A549 (cell line): ENCODE measurements around the gene ZFX.
"Not testable (repeated sequence)": the region's sequence is repeated elsewhere in the genome, so short reads cannot be mapped to it uniquely, and the experiment has no call there.

Experiments
- CEBPB ChIP-seq, 2 experiments: fragments of >200 bp in 1 of 2; sonication (Bioruptor Twin) in 1 of 2; formaldehyde crosslinking in 1 of 2; IDR thresholded peaks; 2 replicates each; pipeline ENCODE4 v1.6.1; 2012 to 2016
- CHD4 ChIP-seq: fragments of 200-600 bp; sonication (generic); IDR thresholded peaks from 2 replicates; pipeline ENCODE4 v1.6.1; 2016; ENCODE audit warnings: antibody characterized with exemption, mild to moderate bottlenecking, borderline replicate concordance
- CTCF ChIP-seq: fragments of >200 bp; sonication (Bioruptor Twin); formaldehyde crosslinking; IDR thresholded peaks from 3 replicates; pipeline ENCODE4 v1.5.1; 2016
- EP300 ChIP-seq, 2 experiments: fragments of >200 bp; sonication (Bioruptor Twin); formaldehyde crosslinking; IDR thresholded peaks; 2 replicates in 1 of 2; 3 replicates in 1 of 2; pipeline ENCODE4 v1.6.1; 2016 to 2017
- FOSL2 ChIP-seq, 2 experiments: fragments of 450-650 bp in 1 of 2; fragments of >200 bp in 1 of 2; sonication (Bioruptor Twin) in 1 of 2; formaldehyde crosslinking; IDR thresholded peaks; 2 replicates each; pipeline versions ENCODE4 v1.5.0 to v1.6.1; 2016 to 2020; ENCODE audit warnings: mild to moderate bottlenecking in 1 of 2, moderate library complexity in 1 of 2
- KDM5A ChIP-seq: fragments of 200-600 bp; sonication (generic); IDR thresholded peaks from 2 replicates; pipeline ENCODE4 v1.6.1; 2016; ENCODE audit warnings: antibody characterized with exemption, mild to moderate bottlenecking
- MAFK ChIP-seq: fragments of 450-650 bp; IDR thresholded peaks from 2 replicates; pipeline ENCODE4 v1.6.1; 2014; ENCODE audit not compliant: partially characterized antibody
- NPAS2 ChIP-seq: fragments of 250-450 bp; sonication (Bioruptor Pico); IDR thresholded peaks from 2 replicates; pipeline ENCODE4 v1.8.0; 2022; ENCODE audit warnings: mild to moderate bottlenecking, moderate library complexity, borderline replicate concordance
- RAD21 ChIP-seq, 2 experiments: fragments of >200 bp in 1 of 2; sonication (Bioruptor Twin) in 1 of 2; formaldehyde crosslinking in 1 of 2; IDR thresholded peaks in 1 of 2; conservative IDR thresholded peaks in 1 of 2; 2 replicates in 1 of 2; 3 replicates in 1 of 2; pipeline ENCODE4 v1.6.1; 2012 to 2018; ENCODE audit warnings: inconsistent platforms in 1 of 2
- TF ChIP-seq, protein P1 (sequence below): IDR thresholded peaks from 2 replicates; pipeline ENCODE4 v1.6.1; 2012

- not testable (repeated sequence) for TF ChIP-seq CTCF; FOSL2 (IDR thresholded peaks at IDR 0.05); FOSL2 (CRISPR knock-in tag; IDR thresholded peaks at IDR 0.05); KDM5A; CEBPB (IDR thresholded peaks at IDR 0.05); RAD21 (conservative IDR thresholded peaks at IDR 0.05 in 1 of 2, IDR thresholded peaks at IDR 0.05 in 1 of 2); CHD4; NPAS2 (CRISPR knock-in tag); EP300 (IDR thresholded peaks at IDR 0.05); MAFK
- TF ChIP-seq, protein P1, sequence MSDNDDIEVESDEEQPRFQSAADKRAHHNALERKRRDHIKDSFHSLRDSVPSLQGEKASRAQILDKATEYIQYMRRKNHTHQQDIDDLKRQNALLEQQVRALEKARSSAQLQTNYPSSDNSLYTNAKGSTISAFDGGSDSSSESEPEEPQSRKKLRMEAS: not testable (repeated sequence)
These were observed 6.2 kb downstream of the ZFX start for GRCh38 chrX:24155747-24156146.
